HCT116 (cell line): Measurements from ENCODE around the gene TAMALIN. TPM values are rescaled to one million over a fixed set of nuclear protein-coding genes. Genes with fewer than 3 reads are reported as not detected.

Experiments used
- ATAC-seq: fragments of 200-7000 bp; cut with Tn5 transposase; 2 replicates; pipeline ENCODE4 v1.9.1; 2020; ENCODE audit warnings: mild to moderate bottlenecking, moderate library complexity
- BruUV-seq: library from RNA; stranded (reverse); fragments of 400-500 nt; replicated peaks from 2 replicates; lab custom pipeline; 2021; lab: Mats Ljungman, UMichigan
- CTCF ChIA-PET: fragments of 300-600 bp; sonication (Branson Sonifier 250); formaldehyde crosslinking; loops from one replicate; lab custom pipeline; 2021; ENCODE audit warnings: antibody characterized with exemption; lab: Charles Lee
- POLR2A ChIA-PET: fragments of 300-600, 350-600 bp; sonication (Branson Sonifier 250); formaldehyde crosslinking; loops from one replicate; lab custom pipeline; 2021; ENCODE audit warnings: antibody characterized with exemption; lab: Charles Lee
- RAD21 ChIA-PET, 2 experiments: fragments of 300-600 bp; sonication (Branson Sonifier 250); formaldehyde crosslinking; loops; one replicate each; lab custom pipeline; 2023; ENCODE audit warnings: low total read pairs in 2 of 2; ENCODE audit not compliant: uncharacterized antibody in 2 of 2, unreplicated experiment in 2 of 2, low non-redundant PET in 1 of 2; lab: Charles Lee
- DNase-seq: peaks from one replicate; pipeline ENCODE4 v3.0.0-alpha.2; 2010; ENCODE audit warnings: low read depth, low spot score
- H2AFZ ChIP-seq: fragments of 200-600 bp; shearing (Covaris generic), sonication (generic); 2 replicates; pipeline ENCODE4 v1.6.1; 2017; ENCODE audit warnings: low read depth, mixed run types, mixed read lengths, antibody characterized with exemption, low read length; ENCODE audit not compliant: poor library complexity, severe bottlenecking
- H3K27ac ChIP-seq: 2 replicates; pipeline ENCODE4 v1.5.1; 2012; ENCODE audit warnings: low read depth, low read length
- H3K27me3 ChIP-seq: fragments of 200-600 bp; sonication (generic); 2 replicates; pipeline ENCODE4 v1.6.1; 2016; ENCODE audit warnings: mixed run types, low read length, mixed read lengths; ENCODE audit not compliant: insufficient read depth
- H3K36me3 ChIP-seq, 2 experiments: fragments of 200-500 bp in 1 of 2; fragments of 200-600 bp in 1 of 2; sonication (Bioruptor generic) in 1 of 2; sonication (generic) in 1 of 2; 2 replicates each; pipeline versions ENCODE4 v1.5.1 to v1.6.1; 2014 to 2016; ENCODE audit warnings: low read length in 2 of 2, inconsistent platforms in 1 of 2, mixed read lengths in 1 of 2, mixed run types in 1 of 2; ENCODE audit not compliant: insufficient read depth in 2 of 2, control insufficient read depth in 1 of 2
- H3K4me1 ChIP-seq, 2 experiments: fragments of 200-600 bp in 1 of 2; sonication (generic) in 1 of 2; 2 replicates each; pipeline versions ENCODE4 v1.5.1 to v1.6.1; 2012 to 2017; ENCODE audit warnings: low read length in 2 of 2, inconsistent platforms in 1 of 2, mild to moderate bottlenecking in 1 of 2, mixed read lengths in 1 of 2, mixed run types in 1 of 2, moderate library complexity in 1 of 2; ENCODE audit not compliant: insufficient read depth in 2 of 2, control insufficient read depth in 1 of 2
- H3K4me2 ChIP-seq: fragments of 200-600 bp; sonication (generic); 2 replicates; pipeline ENCODE4 v1.6.1; 2017; ENCODE audit warnings: mixed run types, low read length, mixed read lengths
- H3K4me3 ChIP-seq, 2 experiments: fragments of 200-600 bp in 1 of 2; sonication (generic) in 1 of 2; replicated peaks in 1 of 2; 2 replicates each; pipeline ENCODE4 v1.5.1; 2011 to 2016; ENCODE audit warnings: low read length in 2 of 2, control low read depth in 1 of 2, low read depth in 1 of 2, mild to moderate bottlenecking in 1 of 2, mixed read lengths in 1 of 2, mixed run types in 1 of 2
- H3K79me2 ChIP-seq: fragments of 200-600 bp; sonication (generic); 2 replicates; pipeline ENCODE4 v1.6.1; 2017; ENCODE audit warnings: mild to moderate bottlenecking, mixed run types, low read length, moderate library complexity, mixed read lengths; ENCODE audit not compliant: insufficient read depth
- H3K9ac ChIP-seq: fragments of 200-600 bp; sonication (generic); 2 replicates; pipeline ENCODE4 v1.6.1; 2016; ENCODE audit warnings: low read length, mixed read lengths
- H3K9me2 ChIP-seq: fragments of 200-600 bp; sonication (generic), shearing (Covaris generic); 2 replicates; pipeline ENCODE4 v1.6.1; 2017; ENCODE audit warnings: mixed run types, mild to moderate bottlenecking, moderate library complexity; ENCODE audit not compliant: insufficient read depth
- H3K9me3 ChIP-seq, 2 experiments: fragments of 200-500 bp in 1 of 2; fragments of 200-600 bp in 1 of 2; sonication (Bioruptor generic) in 1 of 2; sonication (generic) in 1 of 2; 2 replicates each; pipeline ENCODE4 v1.6.1; 2014 to 2017; ENCODE audit warnings: low read length in 2 of 2, mixed read lengths in 2 of 2, inconsistent platforms in 1 of 2, low read depth in 1 of 2, mild to moderate bottlenecking in 1 of 2, mixed run types in 1 of 2, moderate library complexity in 1 of 2; ENCODE audit not compliant: control insufficient read depth in 1 of 2, insufficient read depth in 1 of 2
- H4K20me1 ChIP-seq: fragments of 200-600 bp; sonication (generic), shearing (Covaris generic); 2 replicates; pipeline ENCODE4 v1.6.1; 2017; ENCODE audit warnings: mixed run types, mild to moderate bottlenecking, moderate library complexity; ENCODE audit not compliant: insufficient read depth
- EGR1 ChIP-seq: IDR thresholded peaks from 2 replicates; pipeline ENCODE4 v1.6.1; 2012; ENCODE audit warnings: low read depth
- ELF1 ChIP-seq: IDR thresholded peaks from 2 replicates; pipeline ENCODE4 v1.6.1; 2012; ENCODE audit warnings: low read depth, borderline replicate concordance
- EZH2 ChIP-seq: fragments of 200-600 bp; sonication (generic); IDR thresholded peaks from 2 replicates; pipeline ENCODE4 v1.6.1; 2017; ENCODE audit warnings: antibody characterized with exemption, mixed run types
- FOSL1 ChIP-seq: IDR thresholded peaks from 2 replicates; pipeline ENCODE4 v1.6.1; 2012; ENCODE audit warnings: low read depth
- POLR2A ChIP-seq: IDR thresholded peaks from 2 replicates; pipeline ENCODE4 v1.7.0; 2011; ENCODE audit warnings: borderline replicate concordance; ENCODE audit not compliant: insufficient read depth, insufficient read length; ENCODE audit errors: extremely low read depth
- SP1 ChIP-seq: IDR thresholded peaks from 2 replicates; pipeline ENCODE4 v1.6.1; 2012; ENCODE audit warnings: low read depth
- TCF7L2 ChIP-seq: IDR thresholded peaks from 2 replicates; pipeline ENCODE4 v1.7.0; 2011; ENCODE audit warnings: borderline replicate concordance, inconsistent platforms; ENCODE audit not compliant: insufficient read depth, insufficient read length; ENCODE audit errors: extremely low read depth
- YY1 ChIP-seq: IDR thresholded peaks from 2 replicates; pipeline ENCODE4 v1.6.1; 2011; ENCODE audit warnings: low read length, low read depth, moderate library complexity, mild to moderate bottlenecking; ENCODE audit not compliant: insufficient replicate concordance; ENCODE audit errors: extremely low read depth
- ZFX ChIP-seq: fragments of 450-650 bp; IDR thresholded peaks from 2 replicates; pipeline ENCODE4 v1.6.1; 2017
- ZNF274 ChIP-seq: fragments of 200-500 bp; sonication (Bioruptor generic); IDR thresholded peaks from 2 replicates; pipeline ENCODE4 v1.6.1; 2014; ENCODE audit warnings: mild to moderate bottlenecking, low read depth, low read length, inconsistent platforms
- intact Hi-C: fragments of 100-400 bp; cut with micrococcal nuclease; formaldehyde crosslinking; loops from 2 replicates; pipeline ENCODE4 v1.10.0; 2022
- total RNA-seq: library from RNA; stranded (reverse); gene quantifications from one replicate; pipeline ENCODE4 v1.2.1, GENCODE V29; 2021; ENCODE audit not compliant: unreplicated experiment
- TF ChIP-seq, protein P1 (sequence below): IDR thresholded peaks from 2 replicates; pipeline ENCODE4 v1.6.1; 2012; ENCODE audit warnings: low read depth
- TF ChIP-seq, protein P2 (sequence below): IDR thresholded peaks from 2 replicates; pipeline ENCODE4 v1.6.1; 2012

Gene TAMALIN
- total RNA-seq, 1 experiment from 2014 or later: 1.1 TPM

- Histone ChIP-seq H4K20me1 (no peaks in the 10 kb centered on the region), H3K9me2 (no peaks in the 10 kb centered on the region), H3K27ac (no peak overlapping the region), H3K27me3 (no peaks in the 10 kb centered on the region), H3K4me3 (no peak overlapping the region), H2AFZ (no peak overlapping the region), H3K9ac (no peak overlapping the region)
- RAD21 ChIA-PET: no interaction called here
- no peak for DNase-seq
- no TSS peak for BruUV-seq
- TF ChIP-seq EZH2: no peak
- no peak for TF ChIP-seq ZNF274
- no peak for TF ChIP-seq YY1
- TF ChIP-seq ZFX: no peak
- TF ChIP-seq, protein P1, sequence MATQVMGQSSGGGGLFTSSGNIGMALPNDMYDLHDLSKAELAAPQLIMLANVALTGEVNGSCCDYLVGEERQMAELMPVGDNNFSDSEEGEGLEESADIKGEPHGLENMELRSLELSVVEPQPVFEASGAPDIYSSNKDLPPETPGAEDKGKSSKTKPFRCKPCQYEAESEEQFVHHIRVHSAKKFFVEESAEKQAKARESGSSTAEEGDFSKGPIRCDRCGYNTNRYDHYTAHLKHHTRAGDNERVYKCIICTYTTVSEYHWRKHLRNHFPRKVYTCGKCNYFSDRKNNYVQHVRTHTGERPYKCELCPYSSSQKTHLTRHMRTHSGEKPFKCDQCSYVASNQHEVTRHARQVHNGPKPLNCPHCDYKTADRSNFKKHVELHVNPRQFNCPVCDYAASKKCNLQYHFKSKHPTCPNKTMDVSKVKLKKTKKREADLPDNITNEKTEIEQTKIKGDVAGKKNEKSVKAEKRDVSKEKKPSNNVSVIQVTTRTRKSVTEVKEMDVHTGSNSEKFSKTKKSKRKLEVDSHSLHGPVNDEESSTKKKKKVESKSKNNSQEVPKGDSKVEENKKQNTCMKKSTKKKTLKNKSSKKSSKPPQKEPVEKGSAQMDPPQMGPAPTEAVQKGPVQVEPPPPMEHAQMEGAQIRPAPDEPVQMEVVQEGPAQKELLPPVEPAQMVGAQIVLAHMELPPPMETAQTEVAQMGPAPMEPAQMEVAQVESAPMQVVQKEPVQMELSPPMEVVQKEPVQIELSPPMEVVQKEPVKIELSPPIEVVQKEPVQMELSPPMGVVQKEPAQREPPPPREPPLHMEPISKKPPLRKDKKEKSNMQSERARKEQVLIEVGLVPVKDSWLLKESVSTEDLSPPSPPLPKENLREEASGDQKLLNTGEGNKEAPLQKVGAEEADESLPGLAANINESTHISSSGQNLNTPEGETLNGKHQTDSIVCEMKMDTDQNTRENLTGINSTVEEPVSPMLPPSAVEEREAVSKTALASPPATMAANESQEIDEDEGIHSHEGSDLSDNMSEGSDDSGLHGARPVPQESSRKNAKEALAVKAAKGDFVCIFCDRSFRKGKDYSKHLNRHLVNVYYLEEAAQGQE: no peak
- TF ChIP-seq, protein P2, sequence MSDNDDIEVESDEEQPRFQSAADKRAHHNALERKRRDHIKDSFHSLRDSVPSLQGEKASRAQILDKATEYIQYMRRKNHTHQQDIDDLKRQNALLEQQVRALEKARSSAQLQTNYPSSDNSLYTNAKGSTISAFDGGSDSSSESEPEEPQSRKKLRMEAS: no peak
- TF ChIP-seq SP1: no peak
- no peak for TF ChIP-seq POLR2A
- no peak for TF ChIP-seq TCF7L2
- TF ChIP-seq FOSL1: no peak
- TF ChIP-seq EGR1: no peak
- no peak for TF ChIP-seq ELF1
- TF ChIP-seq, all 23 proteins: peak for 0
- H3K79me2 ChIP-seq: no peaks in the 10 kb centered on the region
- CTCF ChIA-PET: interaction anchor here (1.1 to 1.5 kb wide), 2 partner anchors 23 to 26 kb away, joined by 5 to 6 read pairs; no protein-coding TSS in a partner anchor
- POLR2A ChIA-PET: no interaction called here
- intact Hi-C loops: no loop called here
- no peak for ATAC-seq
- H3K9me3 ChIP-seq: no peaks in the 10 kb centered on the region
- no peaks in the 10 kb centered on the region for H3K4me1 ChIP-seq
- no peak overlapping the region for H3K4me2 ChIP-seq
- H3K36me3 ChIP-seq: peaks cover 3 to 10% of the 10 kb centered on the region in 2 experiments; a peak in 1 of 4 replicates
Measured at GRCh38 chr12:51997136-51997535, 9.6 kb upstream of the TAMALIN start.
